GM13976 (cell line): ENCODE results near the gene WWOX.

Source experiments
- DNase-seq: peaks from one replicate; pipeline ENCODE4 v3.0.0; 2012; ENCODE audit warnings: low spot score
- CTCF ChIP-seq: IDR thresholded peaks from 2 replicates; pipeline ENCODE4 v1.5.1; 2012; ENCODE audit warnings: borderline replicate concordance, mild to moderate bottlenecking; ENCODE audit not compliant: insufficient read depth; ENCODE audit errors: extremely low read depth, missing control alignments, control extremely low read depth
- in situ Hi-C: fragments of 300-500 bp; cut with MboI; formaldehyde crosslinking; loops from one replicate; pipeline ENCODE4 v1.12.0; 2022; ENCODE audit warnings: low sequenced_read_pairs, mixed read lengths, inconsistent platforms; ENCODE audit not compliant: unreplicated experiment

Gene WWOX

GRCh38 chr16:78217276-78217675 is 117.8 kb downstream of the WWOX start:
- DNase-seq = no peak
- in situ Hi-C loops = no loop called here
- no peak for TF ChIP-seq CTCF

GRCh38 chr16:78218279-78218678 is 118.8 kb downstream of the WWOX start:
- no peak for TF ChIP-seq CTCF
- in situ Hi-C loops = no loop called here
- no peak for DNase-seq

- in situ Hi-C loops = no loop called here
- TF ChIP-seq CTCF = no peak
- DNase-seq = no peak
Measured at GRCh38 chr16:78218856-78219651, 119.6 kb downstream of the WWOX start.

GRCh38 chr16:78220571-78220970 is 121.1 kb downstream of the WWOX start:
- in situ Hi-C loops = no loop called here
- DNase-seq = no peak
- no peak for TF ChIP-seq CTCF

GRCh38 chr16:78221892-78222291 is 122.4 kb downstream of the WWOX start:
- in situ Hi-C loops = no loop called here
- no peak for DNase-seq
- TF ChIP-seq CTCF = no peak

- in situ Hi-C loops = no loop called here
- TF ChIP-seq CTCF = no peak
- no peak for DNase-seq
Measured at GRCh38 chr16:78224342-78224741, 124.9 kb downstream of the WWOX start.

GRCh38 chr16:78225919-78226318 is 126.5 kb downstream of the WWOX start:
- TF ChIP-seq CTCF = no peak
- no peak for DNase-seq
- in situ Hi-C loops = no loop called here
